MM.1S (cell line): ENCODE measurements around the gene TLR2.

Source experiments
- DNase-seq: peaks from one replicate; pipeline ENCODE4 v3.0.0-alpha.2; 2015
- H2AFZ ChIP-seq: fragments of 300-600 bp; sonication (generic); 2 replicates; pipeline ENCODE4 v1.6.0; 2016; ENCODE audit warnings: antibody characterized with exemption, low read length
- H3F3A ChIP-seq: fragments of 300-600 bp; sonication (generic); 2 replicates; pipeline ENCODE4 v1.6.1; 2016; ENCODE audit warnings: mild to moderate bottlenecking, antibody characterized with exemption, low read length, moderate library complexity, mixed read lengths; ENCODE audit not compliant: insufficient read depth
- H3K27ac ChIP-seq: fragments of 300-600 bp; sonication (generic); 2 replicates; pipeline ENCODE4 v1.5.1; 2016; ENCODE audit warnings: mild to moderate bottlenecking, low read length
- H3K27me3 ChIP-seq: fragments of 300-600 bp; sonication (generic); replicated peaks from 2 replicates; pipeline ENCODE4 v1.6.0; 2016; ENCODE audit warnings: low read length; ENCODE audit not compliant: insufficient read depth
- H3K36me3 ChIP-seq: fragments of 300-600 bp; sonication (generic); replicated peaks from 2 replicates; pipeline ENCODE4 v1.6.1; 2016; ENCODE audit warnings: mild to moderate bottlenecking, low read length, mixed read lengths; ENCODE audit not compliant: insufficient read depth
- H3K4me1 ChIP-seq: fragments of 300-600 bp; sonication (generic); 2 replicates; pipeline ENCODE4 v1.6.1; 2016; ENCODE audit warnings: low read length, mixed read lengths
- H3K4me2 ChIP-seq: fragments of 300-600 bp; sonication (generic); 2 replicates; pipeline ENCODE4 v1.6.0; 2016; ENCODE audit warnings: low read depth, low read length
- H3K4me3 ChIP-seq: fragments of 300-600 bp; sonication (generic); 2 replicates; pipeline ENCODE4 v1.5.1; 2016; ENCODE audit warnings: low read length, mixed read lengths
- H3K79me2 ChIP-seq: fragments of 300-600 bp; sonication (generic); 2 replicates; pipeline ENCODE4 v1.6.1; 2016; ENCODE audit warnings: mixed run types, low read length, mixed read lengths
- H3K9ac ChIP-seq: fragments of 300-600 bp; sonication (generic); 2 replicates; pipeline ENCODE4 v1.6.1; 2016; ENCODE audit warnings: low read length, mixed read lengths
- H3K9me2 ChIP-seq: fragments of 300-600 bp; sonication (generic); replicated peaks from 2 replicates; pipeline ENCODE4 v1.6.1; 2016; ENCODE audit warnings: mild to moderate bottlenecking, low read length, mixed read lengths; ENCODE audit not compliant: insufficient read depth
- H3K9me3 ChIP-seq: fragments of 300-600 bp; sonication (generic); replicated peaks from 2 replicates; pipeline ENCODE4 v1.6.1; 2016; ENCODE audit warnings: mild to moderate bottlenecking, low read length, mixed read lengths; ENCODE audit not compliant: insufficient read depth
- H4K20me1 ChIP-seq: fragments of 300-600 bp; sonication (generic); 2 replicates; pipeline ENCODE4 v1.6.1; 2016; ENCODE audit warnings: mild to moderate bottlenecking, low read length, moderate library complexity, mixed read lengths; ENCODE audit not compliant: insufficient read depth
- EZH2 ChIP-seq: fragments of 300-600 bp; sonication (generic); optimal IDR thresholded peaks from 2 replicates; pipeline ENCODE3; 2017; ENCODE audit warnings: low read depth, mild to moderate bottlenecking, antibody characterized with exemption, low read length, mixed read lengths
- EZH2phosphoT487 ChIP-seq: fragments of 300-600 bp; sonication (generic); IDR thresholded peaks from 2 replicates; pipeline ENCODE4 v1.6.1; 2018; ENCODE audit warnings: antibody characterized with exemption, low read length
- TF ChIP-seq, protein P1 (sequence below): fragments of 300-600 bp; sonication (generic); IDR thresholded peaks from 2 replicates; pipeline ENCODE4 v1.5.1; 2016; ENCODE audit warnings: antibody characterized with exemption, low read length, mixed read lengths

TLR2 gene

DNA sequence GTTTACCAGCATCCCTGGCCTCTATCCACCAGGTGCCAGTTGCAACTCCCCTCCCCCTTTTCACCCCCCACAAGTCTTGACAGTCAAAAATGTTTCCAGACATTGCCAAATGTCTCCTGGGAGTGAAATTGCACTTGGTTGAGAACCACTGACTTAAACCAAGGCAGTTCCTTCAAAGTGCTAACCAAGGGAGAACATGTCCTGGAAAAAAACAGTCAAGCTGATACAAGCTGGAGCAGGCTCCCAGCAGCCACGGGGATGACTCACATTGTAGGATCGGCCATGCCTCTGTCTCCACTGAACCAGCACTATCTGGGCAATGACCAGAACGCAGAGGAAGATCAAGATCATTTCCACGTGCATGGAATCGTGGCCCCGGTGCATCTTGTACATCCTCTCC lies 64.3 kb downstream of the TLR2 start:
- DNase-seq, result no peak
- H3K27ac ChIP-seq, result no peak overlapping the region
- TF ChIP-seq, protein P1, sequence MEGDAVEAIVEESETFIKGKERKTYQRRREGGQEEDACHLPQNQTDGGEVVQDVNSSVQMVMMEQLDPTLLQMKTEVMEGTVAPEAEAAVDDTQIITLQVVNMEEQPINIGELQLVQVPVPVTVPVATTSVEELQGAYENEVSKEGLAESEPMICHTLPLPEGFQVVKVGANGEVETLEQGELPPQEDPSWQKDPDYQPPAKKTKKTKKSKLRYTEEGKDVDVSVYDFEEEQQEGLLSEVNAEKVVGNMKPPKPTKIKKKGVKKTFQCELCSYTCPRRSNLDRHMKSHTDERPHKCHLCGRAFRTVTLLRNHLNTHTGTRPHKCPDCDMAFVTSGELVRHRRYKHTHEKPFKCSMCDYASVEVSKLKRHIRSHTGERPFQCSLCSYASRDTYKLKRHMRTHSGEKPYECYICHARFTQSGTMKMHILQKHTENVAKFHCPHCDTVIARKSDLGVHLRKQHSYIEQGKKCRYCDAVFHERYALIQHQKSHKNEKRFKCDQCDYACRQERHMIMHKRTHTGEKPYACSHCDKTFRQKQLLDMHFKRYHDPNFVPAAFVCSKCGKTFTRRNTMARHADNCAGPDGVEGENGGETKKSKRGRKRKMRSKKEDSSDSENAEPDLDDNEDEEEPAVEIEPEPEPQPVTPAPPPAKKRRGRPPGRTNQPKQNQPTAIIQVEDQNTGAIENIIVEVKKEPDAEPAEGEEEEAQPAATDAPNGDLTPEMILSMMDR, result no peak
- TF ChIP-seq EZH2phosphoT487 (no peak), EZH2 (no peak)
- H3K36me3 ChIP-seq, result no peaks in the 10 kb centered on the region
- H2AFZ ChIP-seq, result no peak overlapping the region
- H3F3A ChIP-seq, result no peaks in the 10 kb centered on the region
- H4K20me1 ChIP-seq, result no peaks in the 10 kb centered on the region
- H3K4me1 ChIP-seq, result no peaks in the 10 kb centered on the region
- H3K4me2 ChIP-seq, result no peak overlapping the region
- no peak overlapping the region for H3K4me3 ChIP-seq
- no peaks in the 10 kb centered on the region for H3K9me3 ChIP-seq
- no peaks in the 10 kb centered on the region for H3K27me3 ChIP-seq
- no peaks in the 10 kb centered on the region for H3K79me2 ChIP-seq
- no peak overlapping the region for H3K9ac ChIP-seq
- H3K9me2 ChIP-seq, result no peaks in the 10 kb centered on the region

DNA sequence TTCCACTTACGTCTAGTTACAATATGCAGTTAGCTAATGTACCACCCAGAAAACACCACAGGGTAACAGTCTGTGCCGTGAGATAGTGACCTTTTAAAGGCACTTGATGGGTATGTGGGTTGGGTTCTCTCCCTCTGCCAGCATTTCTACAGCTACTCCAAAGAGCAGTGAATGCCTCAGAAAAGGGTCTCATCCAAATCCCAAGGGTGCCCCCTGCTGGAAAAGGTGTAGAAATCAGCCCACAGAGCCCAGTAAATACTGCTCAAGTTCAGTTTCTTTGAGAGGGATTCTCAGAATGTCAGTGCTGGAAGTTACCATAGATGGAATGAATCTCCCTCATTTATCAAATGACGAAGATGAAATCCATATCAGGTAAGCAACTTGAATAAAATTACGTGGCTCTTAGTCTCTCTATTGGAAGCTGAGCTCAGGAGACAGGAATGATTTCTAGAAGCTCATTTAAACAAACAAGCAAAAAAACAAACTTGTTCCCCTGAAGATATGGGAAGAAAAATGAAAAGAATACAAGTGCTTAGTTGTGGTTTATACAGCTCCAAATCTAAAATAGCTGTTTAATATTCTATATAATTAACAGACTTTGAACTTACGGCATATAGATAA lies 66.2 kb downstream of the TLR2 start:
- DNase-seq, result peak; percentile 71
- H3K4me3 ChIP-seq, result no peak overlapping the region
- H3F3A ChIP-seq, result no peaks in the 10 kb centered on the region
- H3K9ac ChIP-seq, result no peak overlapping the region
- H3K9me3 ChIP-seq, result no peaks in the 10 kb centered on the region
- H3K4me2 ChIP-seq, result no peak overlapping the region
- no peaks in the 10 kb centered on the region for H3K9me2 ChIP-seq
- H3K36me3 ChIP-seq, result no peaks in the 10 kb centered on the region
- no peak overlapping the region for H2AFZ ChIP-seq
- no peaks in the 10 kb centered on the region for H3K79me2 ChIP-seq
- no peaks in the 10 kb centered on the region for H3K27me3 ChIP-seq
- H4K20me1 ChIP-seq, result no peaks in the 10 kb centered on the region
- H3K27ac ChIP-seq, result no peak overlapping the region
- TF ChIP-seq EZH2, result no peak
- no peak for TF ChIP-seq EZH2phosphoT487
- TF ChIP-seq, protein P1, result peak; percentile 81
- H3K4me1 ChIP-seq, result no peaks in the 10 kb centered on the region

DNA sequence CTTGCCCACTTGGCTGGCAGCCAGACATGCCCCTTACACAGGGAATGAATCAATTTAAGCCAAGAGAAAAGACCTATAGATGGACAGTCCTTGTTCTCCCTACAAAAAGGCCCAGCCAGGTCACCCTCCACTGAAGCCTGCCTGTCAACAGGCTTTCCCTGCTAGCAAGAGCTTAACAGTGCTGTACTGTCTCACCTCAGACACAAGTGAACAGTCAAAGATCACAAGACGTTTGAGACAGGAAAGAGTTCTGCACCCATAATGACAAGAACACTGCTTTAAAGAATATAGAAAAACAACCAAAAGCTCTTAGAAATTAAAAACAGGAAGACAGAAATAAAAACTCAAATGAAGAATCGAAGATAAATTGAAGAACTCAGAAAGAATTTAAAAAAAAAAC lies 71.1 kb downstream of the TLR2 start:
- DNase-seq, result no peak
- Histone ChIP-seq H3K36me3 (no peaks in the 10 kb centered on the region), H3K79me2 (no peaks in the 10 kb centered on the region), H3F3A (no peaks in the 10 kb centered on the region), H3K9ac (no peak overlapping the region), H3K4me1 (no peaks in the 10 kb centered on the region), H3K4me2 (no peak overlapping the region), H3K4me3 (no peak overlapping the region), H3K9me3 (no peaks in the 10 kb centered on the region), H3K27me3 (no peaks in the 10 kb centered on the region), H3K27ac (no peak overlapping the region), H4K20me1 (no peaks in the 10 kb centered on the region), H3K9me2 (no peaks in the 10 kb centered on the region), H2AFZ (no peak overlapping the region)
- no peak for TF ChIP-seq EZH2phosphoT487
- no peak for TF ChIP-seq EZH2
- TF ChIP-seq, protein P1, result no peak
